AG04449 (cell line): ENCODE results near the gene CNOT4.
"Not testable (repeated sequence)": the region's sequence is repeated elsewhere in the genome, so short reads cannot be mapped to it uniquely, and the experiment has no call there.

Experiments
- CTCF ChIA-PET: fragments of 350-600 bp; formaldehyde crosslinking; extraction: SDS; loops from one replicate; lab custom pipeline; 2021; ENCODE audit warnings: antibody characterized with exemption; lab: Yijun Ruan, JAX
- POLR2A ChIA-PET: fragments of 400-600, 350-600 bp; formaldehyde crosslinking; extraction: SDS; loops from one replicate; lab custom pipeline; 2020; ENCODE audit warnings: antibody characterized with exemption, inconsistent platforms; lab: Yijun Ruan, JAX
- DNase-seq: peaks from one replicate; pipeline ENCODE4 v3.0.0-alpha.2; 2010; ENCODE audit warnings: low read depth, low spot score
- H3K4me3 ChIP-seq: 2 replicates; pipeline ENCODE4 v1.5.1; 2011; ENCODE audit warnings: low read depth, mild to moderate bottlenecking, control low read depth, low read length
- TF ChIP-seq, protein P1 (sequence below): IDR thresholded peaks from one replicate; pipeline ENCODE4 v1.5.1; 2011; ENCODE audit warnings: mild to moderate bottlenecking, moderate library complexity, low read length, control low read depth, inconsistent platforms; ENCODE audit not compliant: insufficient read depth; ENCODE audit errors: missing control alignments

The CNOT4 gene

DNA sequence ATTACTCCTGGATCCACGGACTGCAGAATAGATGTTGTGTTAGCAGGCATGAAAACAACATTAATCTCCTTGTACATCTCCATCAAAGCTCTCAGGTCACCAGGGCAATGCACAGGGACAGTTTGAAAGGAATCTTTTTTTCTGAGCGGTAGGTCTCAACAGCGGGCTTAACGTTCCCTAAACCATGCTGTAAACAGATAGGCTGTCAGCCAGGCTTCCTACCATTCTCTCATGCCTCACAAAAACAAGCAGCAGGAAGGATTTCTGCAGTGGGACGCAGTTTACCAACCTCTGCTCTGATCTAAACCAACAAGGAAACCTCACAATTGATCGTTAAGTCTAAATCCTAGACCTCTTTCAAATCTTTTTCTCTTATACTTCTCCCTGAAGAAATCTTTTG, 50.8 kb downstream of the CNOT4 start:
- ChIA-PET CTCF (no interaction called here), POLR2A (no interaction called here)
- H3K4me3 ChIP-seq, result no peak overlapping the region
- TF ChIP-seq, protein P1, sequence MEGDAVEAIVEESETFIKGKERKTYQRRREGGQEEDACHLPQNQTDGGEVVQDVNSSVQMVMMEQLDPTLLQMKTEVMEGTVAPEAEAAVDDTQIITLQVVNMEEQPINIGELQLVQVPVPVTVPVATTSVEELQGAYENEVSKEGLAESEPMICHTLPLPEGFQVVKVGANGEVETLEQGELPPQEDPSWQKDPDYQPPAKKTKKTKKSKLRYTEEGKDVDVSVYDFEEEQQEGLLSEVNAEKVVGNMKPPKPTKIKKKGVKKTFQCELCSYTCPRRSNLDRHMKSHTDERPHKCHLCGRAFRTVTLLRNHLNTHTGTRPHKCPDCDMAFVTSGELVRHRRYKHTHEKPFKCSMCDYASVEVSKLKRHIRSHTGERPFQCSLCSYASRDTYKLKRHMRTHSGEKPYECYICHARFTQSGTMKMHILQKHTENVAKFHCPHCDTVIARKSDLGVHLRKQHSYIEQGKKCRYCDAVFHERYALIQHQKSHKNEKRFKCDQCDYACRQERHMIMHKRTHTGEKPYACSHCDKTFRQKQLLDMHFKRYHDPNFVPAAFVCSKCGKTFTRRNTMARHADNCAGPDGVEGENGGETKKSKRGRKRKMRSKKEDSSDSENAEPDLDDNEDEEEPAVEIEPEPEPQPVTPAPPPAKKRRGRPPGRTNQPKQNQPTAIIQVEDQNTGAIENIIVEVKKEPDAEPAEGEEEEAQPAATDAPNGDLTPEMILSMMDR, result no peak
- DNase-seq, result no peak

DNA sequence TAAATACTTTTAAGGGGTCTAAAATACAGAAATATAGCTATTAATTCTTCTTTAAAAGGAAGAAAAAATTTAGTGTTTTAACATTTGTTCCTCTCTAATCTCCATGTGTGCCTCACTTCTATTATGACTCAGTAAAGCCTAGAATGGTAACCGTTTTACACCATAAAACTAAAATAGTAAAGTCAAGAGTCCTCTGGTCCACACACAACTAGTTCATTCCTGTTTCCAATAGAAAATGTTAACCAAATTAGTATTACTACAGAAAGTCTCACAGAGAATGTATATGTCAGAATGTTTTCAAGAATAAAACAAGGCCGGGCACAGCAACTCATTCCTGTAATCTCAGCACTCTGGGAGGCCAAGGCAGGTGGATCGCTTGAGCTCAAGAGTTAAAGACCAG, 55.8 kb downstream of the CNOT4 start:
- no peak for DNase-seq
- CTCF ChIA-PET, result no interaction called here
- no peak overlapping the region for H3K4me3 ChIP-seq
- POLR2A ChIA-PET, result no interaction called here
- TF ChIP-seq, protein P1, result no peak

DNA sequence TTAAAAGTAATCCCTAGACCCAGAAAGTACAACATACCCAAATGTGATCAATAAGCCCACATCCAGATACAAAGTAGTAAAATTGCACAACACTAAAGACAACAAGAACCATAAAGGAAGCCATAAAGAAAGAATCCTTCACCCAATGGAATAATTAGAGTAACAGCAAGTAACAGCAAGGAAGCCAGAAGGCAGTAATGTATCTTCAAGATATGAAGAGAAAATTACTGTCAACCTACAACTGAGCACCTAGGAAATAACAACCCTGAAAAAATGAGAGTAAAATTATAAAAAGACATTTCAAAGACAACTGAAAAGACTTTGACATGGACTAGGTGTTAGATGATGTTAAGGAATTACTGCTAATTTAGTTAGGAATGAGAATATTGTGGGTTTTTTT, 60.5 kb downstream of the CNOT4 start:
- ChIA-PET POLR2A (no interaction called here), CTCF (no interaction called here)
- TF ChIP-seq, protein P1, result no peak
- DNase-seq, result no peak
- no peak overlapping the region for H3K4me3 ChIP-seq

DNA sequence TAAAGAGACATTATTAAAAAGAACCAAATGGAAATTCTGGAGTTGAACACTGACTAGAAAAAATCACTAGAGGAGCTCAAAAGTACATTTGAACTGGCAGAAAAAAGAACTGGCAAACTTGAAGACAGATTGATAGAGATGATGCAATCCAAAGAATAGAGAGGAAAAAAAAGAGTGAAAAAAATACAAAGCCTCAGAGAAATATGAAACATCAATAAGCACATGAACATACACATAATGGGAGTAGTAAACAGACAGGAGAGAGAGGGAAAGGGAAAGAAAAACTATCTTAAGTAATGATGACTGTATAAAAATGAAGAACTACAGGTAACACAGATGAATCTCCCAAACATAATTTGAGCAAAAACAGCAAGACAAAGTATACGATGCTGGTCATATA, 61.1 kb downstream of the CNOT4 start:
- ChIA-PET POLR2A (no interaction called here), CTCF (no interaction called here)
- H3K4me3 ChIP-seq, result no peak overlapping the region
- TF ChIP-seq, protein P1, result no peak
- no peak for DNase-seq

DNA sequence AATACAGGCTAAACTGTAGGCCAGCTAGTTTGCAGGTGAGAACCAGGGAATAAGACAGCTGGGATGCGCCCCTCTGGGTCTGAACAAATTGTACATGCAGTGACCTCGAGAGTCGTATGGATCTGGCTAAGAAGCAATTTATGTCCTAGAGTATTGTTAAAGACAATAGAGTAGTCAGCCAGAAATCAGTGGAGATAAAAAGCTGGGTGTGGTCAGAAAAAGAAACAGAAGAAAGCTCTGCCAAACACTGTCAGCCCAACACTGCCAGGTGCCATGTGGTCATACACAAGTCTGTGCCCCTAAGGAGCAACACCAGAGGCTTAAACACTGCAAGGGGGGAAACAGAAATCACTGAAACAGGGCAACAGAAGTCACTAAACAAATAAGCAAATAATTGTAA, 62.2 kb downstream of the CNOT4 start:
- DNase-seq, result no peak
- ChIA-PET POLR2A (no interaction called here), CTCF (interaction anchor here (1.1 kb wide), 1 partner anchor 173 kb away, joined by 3 read pairs; no protein-coding TSS in a partner anchor)
- no peak overlapping the region for H3K4me3 ChIP-seq
- TF ChIP-seq, protein P1, result no peak

DNA sequence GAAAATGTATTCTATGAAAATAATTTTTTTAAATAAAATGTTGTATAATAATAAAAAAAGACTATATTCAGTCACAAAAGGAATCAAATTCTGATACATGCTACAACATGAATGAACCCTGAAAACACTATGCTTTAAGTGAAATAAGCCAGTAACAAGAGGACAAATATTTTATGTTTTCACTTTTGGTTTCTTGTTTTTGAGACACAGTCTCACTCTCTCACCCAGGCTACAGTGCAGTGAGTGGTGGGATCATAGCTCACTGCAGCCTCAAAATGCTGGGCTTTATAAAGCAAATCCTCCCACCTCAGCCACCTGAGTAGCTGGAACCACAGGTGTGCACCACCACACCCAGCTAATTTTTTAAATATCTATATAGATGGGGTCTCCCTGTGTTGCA, 64.2 kb downstream of the CNOT4 start:
- TF ChIP-seq, protein P1, result no peak
- CTCF ChIA-PET, result no interaction called here
- no peak overlapping the region for H3K4me3 ChIP-seq
- POLR2A ChIA-PET, result no interaction called here
- DNase-seq, result no peak

DNA sequence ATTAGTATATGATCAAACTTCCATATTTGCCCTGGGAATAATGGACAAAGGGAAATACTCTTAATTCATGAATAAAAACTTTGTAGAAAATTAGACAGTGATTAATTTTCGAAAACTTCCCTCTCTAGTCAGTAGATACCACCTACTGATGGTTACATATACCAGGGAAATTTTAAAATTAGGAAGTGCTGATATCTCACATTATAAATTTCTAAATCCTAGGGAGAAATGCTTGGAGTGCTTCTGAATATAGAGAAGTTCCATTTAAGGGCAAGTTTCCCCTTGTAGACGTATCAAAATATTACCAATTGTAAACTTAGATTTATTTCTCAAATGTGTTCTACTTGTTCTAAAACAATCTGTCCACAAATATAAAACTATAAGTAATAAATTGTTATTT, 64.6 kb downstream of the CNOT4 start:
- CTCF ChIA-PET, POLR2A ChIA-PET, H3K4me3 ChIP-seq, DNase-seq: not testable (repeated sequence)
